Pancreas (tissue), 10 donors: ENCODE measurements around the gene SLC6A3. TPM values are rescaled to one million over a fixed set of nuclear protein-coding genes. Genes with fewer than 3 reads are reported as not detected.

ENCODE experiments used
- ATAC-seq, 4 donors: fragments of 200-7000 bp; cut with Tn5 transposase; one replicate each; pipeline versions ENCODE4 v1.8.0 to v1.9.1; 2020; ENCODE audit warnings: mild to moderate bottlenecking in 4 of 4, moderate library complexity in 4 of 4
- DNase-seq, 6 donors: peaks; one replicate each; pipeline ENCODE4 v3.0.0-alpha.2; 2020
- FAIRE-seq: peaks from 2 replicates; lab custom pipeline; 2012; peaks lifted over from hg19 to GRCh38; lab: Jason Lieb, UNC
- H3K27ac ChIP-seq, 4 donors: fragments of 200-600 bp; sonication (generic); 1 replicate in 3 of 4; 2 replicates in 1 of 4; pipeline versions ENCODE4 v1.5.0 to v1.8.0; 2020
- H3K27me3 ChIP-seq, 4 donors: fragments of 200-600 bp; one replicate each; pipeline ENCODE4 v1.8.0; 2021
- H3K36me3 ChIP-seq, 3 donors: fragments of 200-600 bp; sonication (generic) in 1 of 3; one replicate each; pipeline versions ENCODE4 v1.5.0 to v1.8.0; 2020 to 2021
- H3K4me1 ChIP-seq, 3 donors: fragments of 200-600 bp; one replicate each; pipeline ENCODE4 v1.8.0; 2021
- H3K4me3 ChIP-seq, 4 donors: fragments of 200-600 bp; sonication (generic) in 2 of 4; one replicate each; pipeline versions ENCODE4 v1.5.0 to v1.8.0; 2020 to 2021
- H3K9me3 ChIP-seq, 4 donors: fragments of 200-600 bp; one replicate each; pipeline ENCODE4 v1.8.0; 2021
- WGBS, 2 donors: extraction: QIAGEN DNeasy Blood & Tissue Kit; methylation state at CpG; one replicate each; pipeline ENCODE4 v1.1.7; 2013; 5-methylcytosine and 5-hydroxymethylcytosine counted together
- intact Hi-C, 3 donors: fragments of 100-400 bp; cut with DNase I; formaldehyde crosslinking; loops; one replicate each; pipeline versions ENCODE4 v1.11.1 to v1.14.2; 2022
- polyA plus RNA-seq, 2 donors: library from polyadenylated mRNA; stranded (reverse); fragments of 200-250 nt; gene quantifications; one replicate each; pipeline ENCODE4 v1.2.3, GENCODE V29; 2013
- total RNA-seq, 6 donors: library from RNA; stranded (reverse); fragmentation: NEBNext Ultra II Directional in 4 of 6; extraction: Animal tissue kit (Norgen Biotek cat#: 25700) in 4 of 6; gene quantifications; one replicate each; pipeline versions ENCODE4 v1.2.1 to v1.2.4, GENCODE V29; 2021 to 2023
- TF ChIP-seq, protein P1 (sequence below), 4 donors: fragments of 200-600 bp; sonication (generic) in 3 of 4; IDR thresholded peaks; one replicate each; pipeline versions ENCODE4 v1.5.0 to v1.8.0; 2021; ENCODE audit warnings: antibody characterized with exemption in 4 of 4
- donor health status: healthy with polysubstance abuse.
- donor health status: DM: no; HTN: no; CAD: no; lungs with moderate emphysema.
- donor health status: DM: no; HTN: no; CAD: no.
- donor health status: control.
- donor health status: control.
- donor health status: Bipolar disorder and iron deficiency.
- donor health status: DM: yes; HTN: yes; CAD: no.
- donor health status: DM: no; HTN: no; CAD: no.
- donor health status: DM: no; HTN: no; CAD: no.
- donor health status: DM: yes; HTN: yes; CAD: no.

Gene SLC6A3
- total and polyA plus RNA-seq, 8 donors, result not detected

GRCh38 chr5:1417586-1418225 is 27.5 kb downstream of the SLC6A3 start:
- no peak for FAIRE-seq
- 43 to 51% methylated on average over 6 of the region's 6 CpGs for WGBS, 2 donors
- Histone ChIP-seq H3K4me3 (no peak overlapping the region), H3K4me1 (no peaks in the 10 kb centered on the region), H3K27ac (no peak overlapping the region), H3K9me3 (no peaks in the 10 kb centered on the region), H3K27me3 (no peaks in the 10 kb centered on the region), H3K36me3 (no peaks in the 10 kb centered on the region)
- DNase-seq, result peak in 2 of 6 donors; percentile 39 to 51
- intact Hi-C loops, result no loop called here
- no peak for ATAC-seq
- TF ChIP-seq, protein P1, sequence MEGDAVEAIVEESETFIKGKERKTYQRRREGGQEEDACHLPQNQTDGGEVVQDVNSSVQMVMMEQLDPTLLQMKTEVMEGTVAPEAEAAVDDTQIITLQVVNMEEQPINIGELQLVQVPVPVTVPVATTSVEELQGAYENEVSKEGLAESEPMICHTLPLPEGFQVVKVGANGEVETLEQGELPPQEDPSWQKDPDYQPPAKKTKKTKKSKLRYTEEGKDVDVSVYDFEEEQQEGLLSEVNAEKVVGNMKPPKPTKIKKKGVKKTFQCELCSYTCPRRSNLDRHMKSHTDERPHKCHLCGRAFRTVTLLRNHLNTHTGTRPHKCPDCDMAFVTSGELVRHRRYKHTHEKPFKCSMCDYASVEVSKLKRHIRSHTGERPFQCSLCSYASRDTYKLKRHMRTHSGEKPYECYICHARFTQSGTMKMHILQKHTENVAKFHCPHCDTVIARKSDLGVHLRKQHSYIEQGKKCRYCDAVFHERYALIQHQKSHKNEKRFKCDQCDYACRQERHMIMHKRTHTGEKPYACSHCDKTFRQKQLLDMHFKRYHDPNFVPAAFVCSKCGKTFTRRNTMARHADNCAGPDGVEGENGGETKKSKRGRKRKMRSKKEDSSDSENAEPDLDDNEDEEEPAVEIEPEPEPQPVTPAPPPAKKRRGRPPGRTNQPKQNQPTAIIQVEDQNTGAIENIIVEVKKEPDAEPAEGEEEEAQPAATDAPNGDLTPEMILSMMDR (IDR thresholded peaks at IDR 0.05), result no peak

DNA sequence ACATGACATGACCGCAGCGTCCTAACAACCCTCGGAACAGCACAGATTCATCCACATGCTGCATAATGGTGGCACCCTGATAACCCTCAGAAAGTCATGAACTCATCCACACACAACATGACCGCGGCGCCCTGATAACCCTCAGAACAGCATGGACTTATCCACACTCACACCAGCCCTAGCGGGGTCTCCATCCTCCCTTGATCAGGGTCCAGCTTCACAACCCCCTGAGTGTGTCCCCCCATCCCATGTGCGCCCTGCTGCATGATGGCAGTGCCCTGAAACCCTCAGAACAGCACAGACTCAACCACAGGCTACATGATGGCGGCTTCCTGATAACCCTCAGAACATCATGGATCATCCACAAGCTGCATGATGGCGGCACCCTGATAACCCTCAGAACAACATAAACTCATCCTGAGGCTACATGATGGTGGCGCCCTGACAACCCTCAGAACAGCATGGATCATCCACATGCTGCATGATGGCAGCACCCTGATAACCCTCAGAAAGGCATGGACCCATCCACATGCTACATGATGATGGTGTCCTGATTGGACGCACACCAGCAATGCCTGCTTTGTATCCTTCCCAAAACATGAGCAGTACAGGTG is 28.3 kb downstream of the SLC6A3 start:
- FAIRE-seq (no peak), ATAC-seq (no peak), DNase-seq (peak in 1 of 6 donors; percentile 29)
- Histone ChIP-seq H3K36me3 (no peaks in the 10 kb centered on the region), H3K4me1 (no peaks in the 10 kb centered on the region), H3K9me3 (no peaks in the 10 kb centered on the region), H3K27ac (no peak overlapping the region), H3K27me3 (no peaks in the 10 kb centered on the region), H3K4me3 (no peak overlapping the region)
- intact Hi-C loops, result no loop called here
- 62 to 79% methylated on average over 12 of the region's 12 CpGs for WGBS, 2 donors
- TF ChIP-seq, protein P1 (IDR thresholded peaks at IDR 0.05), result no peak

DNA sequence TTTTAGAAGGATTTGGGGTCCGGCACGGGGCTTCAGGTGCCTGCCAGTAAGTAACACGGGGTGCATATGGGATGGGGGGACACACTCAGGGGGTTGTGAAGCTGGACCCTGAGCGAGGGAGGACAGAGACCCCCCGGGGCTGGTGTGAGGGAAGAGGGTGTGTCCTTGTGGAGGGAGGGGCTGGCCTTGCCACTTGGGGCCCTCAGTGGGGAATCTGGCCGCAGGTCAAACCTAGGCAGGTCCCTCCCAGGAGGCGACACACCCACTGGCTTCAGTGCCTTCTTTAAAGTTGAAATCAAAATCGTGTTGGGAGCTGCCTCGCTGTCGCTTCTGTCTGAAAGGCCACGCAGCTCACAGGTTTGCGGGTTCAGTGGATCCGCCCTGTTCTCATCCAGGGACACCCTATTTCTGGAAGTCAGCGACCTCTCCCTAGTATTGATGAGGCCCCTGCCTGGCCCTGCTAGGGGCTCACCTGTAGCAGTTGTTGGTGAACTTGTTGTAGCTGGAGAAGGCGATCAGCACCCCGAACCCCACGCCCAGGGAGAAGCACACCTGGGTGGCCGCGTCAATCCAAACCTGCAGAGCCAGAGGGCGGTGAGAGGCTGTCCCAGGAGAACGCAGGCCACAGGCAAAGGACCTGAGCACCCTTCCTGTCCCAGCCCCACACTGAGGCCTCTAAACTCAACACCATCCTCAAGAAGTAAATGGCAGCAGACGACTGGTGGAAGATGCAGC is 29.4 kb downstream of the SLC6A3 start:
- Histone ChIP-seq H3K36me3 (no peaks in the 10 kb centered on the region), H3K27me3 (no peaks in the 10 kb centered on the region), H3K27ac (no peak overlapping the region), H3K4me1 (no peaks in the 10 kb centered on the region), H3K4me3 (no peak overlapping the region), H3K9me3 (no peaks in the 10 kb centered on the region)
- no peak for ATAC-seq
- intact Hi-C loops, result no loop called here
- WGBS, 2 donors, result 59 to 66% methylated on average over 22 of the region's 22 CpGs
- no peak for FAIRE-seq
- TF ChIP-seq, protein P1 (IDR thresholded peaks at IDR 0.05), result no peak
- peak in 2 of 6 donors; percentile 34 to 37 for DNase-seq

DNA sequence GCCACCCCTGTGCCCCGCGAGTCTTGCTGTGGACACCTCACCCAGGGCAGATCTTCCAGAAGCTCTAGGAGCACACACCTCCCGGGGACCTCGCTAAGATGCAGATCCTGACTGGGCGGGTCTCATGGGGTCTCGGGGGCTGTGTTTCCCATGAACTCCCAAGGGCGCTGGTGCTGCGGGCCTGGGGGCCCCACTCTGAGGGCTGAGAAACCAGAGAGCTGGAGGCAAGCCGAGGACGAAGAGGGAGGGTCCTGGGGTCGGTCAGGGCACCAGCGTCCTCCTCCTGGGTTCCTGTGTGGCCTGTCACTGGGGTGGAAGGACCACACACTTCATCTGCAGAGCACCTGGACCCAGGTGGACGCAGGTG is 30.2 kb downstream of the SLC6A3 start:
- FAIRE-seq (no peak), ATAC-seq (no peak)

More for the DNA sequence above, 30.2 kb downstream of the SLC6A3 start:
- peak in 2 of 6 donors; percentile 31 to 37 for DNase-seq
- H3K4me3 ChIP-seq, result no peak overlapping the region
- H3K27me3 ChIP-seq, result no peaks in the 10 kb centered on the region
- H3K36me3 ChIP-seq, result no peaks in the 10 kb centered on the region
- intact Hi-C loops, result no loop called here
- no peak overlapping the region for H3K27ac ChIP-seq
- H3K4me1 ChIP-seq, result no peaks in the 10 kb centered on the region
- no peaks in the 10 kb centered on the region for H3K9me3 ChIP-seq
- TF ChIP-seq, protein P1 (IDR thresholded peaks at IDR 0.05), result no peak
- WGBS, 2 donors, result 57 to 63% methylated on average over 13 of the region's 13 CpGs
